Testis (tissue), 3 donors: ENCODE results near the gene TRAK1. TPM values are rescaled to one million over a fixed set of nuclear protein-coding genes. Genes with fewer than 3 reads are reported as not detected.

Experiments used
- DNase-seq: peaks from one replicate; pipeline ENCODE4 v3.0.0-alpha.2; 2019
- H3K27ac ChIP-seq, 2 donors: fragments of 200-600 bp; sonication (generic); one replicate each; pipeline ENCODE4 v1.5.1; 2019
- H3K27me3 ChIP-seq: fragments of 200-600 bp; sonication (generic); one replicate; pipeline ENCODE4 v1.5.1; 2019
- H3K36me3 ChIP-seq: fragments of 200-600 bp; sonication (generic); one replicate; pipeline ENCODE4 v1.5.1; 2017; ENCODE audit warnings: low read depth; ENCODE audit errors: missing control alignments
- H3K4me1 ChIP-seq: fragments of 200-600 bp; sonication (generic); one replicate; pipeline ENCODE4 v1.5.1; 2019
- H3K4me3 ChIP-seq, 2 donors: fragments of 200-600 bp; sonication (generic); one replicate each; pipeline ENCODE4 v1.5.1; 2017 to 2019
- H3K9me3 ChIP-seq: fragments of 200-600 bp; sonication (generic); one replicate; pipeline ENCODE4 v1.5.1; 2017
- CTCF ChIP-seq, 3 experiments: fragments of 450-650 bp in 2 of 3; fragments of 200-600 bp in 1 of 3; sonication (generic) in 1 of 3; IDR thresholded peaks; one replicate each; pipeline ENCODE4 v1.5.1; 2016 to 2019; ENCODE audit warnings: antibody characterized with exemption in 3 of 3, mild to moderate bottlenecking in 2 of 3, moderate library complexity in 1 of 3
- POLR2A ChIP-seq: fragments of 450-650 bp; IDR thresholded peaks from one replicate; pipeline ENCODE4 v1.6.1; 2017; ENCODE audit warnings: antibody characterized with exemption, mild to moderate bottlenecking, moderate library complexity
- WGBS, 2 donors: methylation state at CpG; one replicate each; pipeline ENCODE4 v1.1.5; 2018; 5-methylcytosine and 5-hydroxymethylcytosine counted together
- intact Hi-C: fragments of 100-400 bp; cut with DNase I; formaldehyde crosslinking; loops from one replicate; pipeline ENCODE4 v1.15.1; 2023; ENCODE audit warnings: low total_unique reads
- polyA plus RNA-seq: library from polyadenylated mRNA; stranded (reverse); fragments of 350-450 nt; fragmentation: Illumina TruSeq; extraction: RNeasy Lipid Tissue Mini Kit (QIAGEN cat#74804); gene quantifications from one replicate; pipeline ENCODE4 v1.2.3, GENCODE V29; 2014; ENCODE audit warnings: low read depth, low replicate concordance; ENCODE audit not compliant: insufficient read depth
- total RNA-seq, 2 donors: library from RNA; depleted of rRNA; stranded (reverse); fragments of >200 nt; gene quantifications; one replicate each; pipeline ENCODE4 v1.2.3, GENCODE V29; 2016

Gene TRAK1
- total and polyA plus RNA-seq, 3 donors from 2014 or later: 32.0 to 95.9 (median 94.1) TPM

- Histone ChIP-seq H3K36me3 (no peaks in the 10 kb centered on the region), H3K27me3 (no peaks in the 10 kb centered on the region), H3K4me1 (peaks cover 12% of the 10 kb centered on the region), H3K9me3 (no peaks in the 10 kb centered on the region), H3K4me3 (no peak overlapping the region), H3K27ac (no peak overlapping the region)
- WGBS, 2 donors: 72 to 76% methylated on average over 8 of the region's 8 CpGs
- intact Hi-C loops: no loop called here
- TF ChIP-seq POLR2A (no peak), CTCF (IDR thresholded peaks at IDR 0.05) (no peak)
- no peak for DNase-seq
These were observed 31.9 kb downstream of the TRAK1 start for GRCh38 chr3:42123012-42123581.

GRCh38 chr3:42123824-42124658, 32.9 kb downstream of the TRAK1 start:
- intact Hi-C loops: no loop called here
- 87 to 90% methylated on average over 5 of the region's 5 CpGs for WGBS, 2 donors
- Histone ChIP-seq H3K27ac (no peak overlapping the region), H3K4me1 (peaks cover 5% of the 10 kb centered on the region), H3K9me3 (no peaks in the 10 kb centered on the region), H3K4me3 (no peak overlapping the region), H3K36me3 (no peaks in the 10 kb centered on the region), H3K27me3 (no peaks in the 10 kb centered on the region)
- DNase-seq: no peak
- TF ChIP-seq POLR2A: no peak
- no peak for TF ChIP-seq CTCF (IDR thresholded peaks at IDR 0.05)

DNA sequence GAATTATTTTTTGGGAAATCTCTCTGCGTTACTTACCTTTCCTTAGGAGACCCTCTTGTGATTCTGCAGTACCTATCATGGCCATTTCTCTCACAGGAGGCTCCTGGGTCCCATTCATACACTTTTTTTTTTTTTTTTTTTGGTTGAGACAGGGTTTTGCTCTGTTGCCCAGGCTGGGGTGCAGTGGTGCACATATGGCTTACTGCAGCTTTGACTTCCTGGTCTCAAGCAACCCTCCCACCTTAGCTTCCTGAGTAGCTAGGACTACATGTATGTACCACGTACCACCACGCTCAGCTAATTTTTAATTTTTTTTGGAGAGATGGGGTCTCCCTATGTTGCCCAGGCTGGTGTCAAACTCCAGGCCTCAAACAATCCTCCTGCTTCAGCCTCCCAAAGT, 36.1 kb downstream of the TRAK1 start:
- TF ChIP-seq CTCF (IDR thresholded peaks at IDR 0.05) (no peak), POLR2A (no peak)
- WGBS, 2 donors: 94 to 96% methylated on average over 3 of the region's 3 CpGs
- H3K27ac ChIP-seq: no peak overlapping the region
- H3K27me3 ChIP-seq: no peaks in the 10 kb centered on the region
- DNase-seq: no peak
- no peak overlapping the region for H3K4me3 ChIP-seq
- intact Hi-C loops: no loop called here
- no peaks in the 10 kb centered on the region for H3K4me1 ChIP-seq
- H3K9me3 ChIP-seq: no peaks in the 10 kb centered on the region
- no peaks in the 10 kb centered on the region for H3K36me3 ChIP-seq

GRCh38 chr3:42128526-42128925, 37.4 kb downstream of the TRAK1 start:
- DNase-seq: no peak
- H3K27ac ChIP-seq: no peak overlapping the region
- H3K36me3 ChIP-seq: no peaks in the 10 kb centered on the region
- H3K4me3 ChIP-seq: no peak overlapping the region
- TF ChIP-seq CTCF (IDR thresholded peaks at IDR 0.05): no peak
- TF ChIP-seq POLR2A: no peak
- H3K27me3 ChIP-seq: no peaks in the 10 kb centered on the region
- H3K4me1 ChIP-seq: no peaks in the 10 kb centered on the region
- WGBS, 2 donors: 57 to 70% methylated on average over 1 of the region's 1 CpG
- intact Hi-C loops: no loop called here
- H3K9me3 ChIP-seq: no peaks in the 10 kb centered on the region
